ENCODE results near the gene SAFB2. TPM values are rescaled to one million over a fixed set of nuclear protein-coding genes. Genes with fewer than 3 reads are reported as not detected.

Gene SAFB2
- total and polyA plus RNA-seq, 9 of the 15 experiments (the other 6 are each of a cell fraction or from before 2014, with no cell fraction given): 4.5 to 103 (median 47.3) TPM

DNA sequence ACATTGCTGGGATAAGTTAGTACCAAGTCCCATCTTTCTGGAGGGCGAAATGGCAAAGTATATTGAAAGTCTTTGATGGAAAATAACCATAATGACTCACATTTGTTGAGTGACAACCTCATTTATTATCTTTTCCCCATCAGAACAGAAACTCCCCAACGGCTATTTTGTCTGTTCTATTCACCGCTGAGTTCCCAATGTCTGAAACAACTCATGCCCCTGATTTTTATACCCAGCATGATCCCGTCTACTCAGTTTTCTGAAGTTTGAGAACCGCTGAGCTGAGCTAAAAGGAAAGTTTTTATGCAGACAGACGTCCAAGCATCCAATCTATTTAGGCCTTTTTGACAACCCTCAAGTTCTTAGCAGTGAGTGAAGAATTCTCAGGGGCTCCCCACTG is 47.0 kb downstream of the SAFB2 start:
- DNase-seq (ENCODE audit: extremely low read depth in 1 of 4, low spot score in 3 of 4) (no peak), ATAC-seq (no peak), FAIRE-seq (peak; percentile 29)
- peaks cover 0 to 16% of the 10 kb centered on the region in 2 experiments; a peak in 3 of 5 replicates for H3K4me1 ChIP-seq (replicated peaks in 1 of 2; ENCODE audit: control insufficient read depth in 2 of 2, insufficient read depth in 2 of 2, low read length in 2 of 2)
- no peaks in the 10 kb centered on the region for H4K20me1 ChIP-seq (replicated peaks; ENCODE audit: control insufficient read depth, insufficient read depth, low read length)
- no TSS peak for BruUV-seq (replicated peaks)
- no peaks in the 10 kb centered on the region for H3K27me3 ChIP-seq (ENCODE audit: control insufficient read depth in 2 of 2, insufficient read depth in 2 of 2, low read length in 2 of 2)
- ChIA-PET CTCF (ENCODE audit: low intra/inter-chr PET ratio) (interaction anchor here (0.5 kb wide), 1 partner anchor 57 kb away, joined by 3 read pairs; no protein-coding TSS in a partner anchor), POLR2A (interaction anchor here (0.8 kb wide), 1 partner anchor 21 kb away, joined by 3 read pairs; no protein-coding TSS in a partner anchor)
- no peak overlapping the region for H3K4me3 ChIP-seq
- no peak overlapping the region for H3K4me2 ChIP-seq (ENCODE audit: insufficient read depth, low read length)
- no peaks in the 10 kb centered on the region for H3K9me3 ChIP-seq (replicated peaks; ENCODE audit: control insufficient read depth, insufficient read depth, low read depth, low read length)
- intact Hi-C loops (cut with micrococcal nuclease): loop anchor here (5.0 kb wide), 1 partner anchor 53 kb away; no protein-coding TSS in a partner anchor
- no peak overlapping the region for H2AFZ ChIP-seq (ENCODE audit: low read depth, low read length)
- H3K79me2 ChIP-seq (ENCODE audit: control insufficient read depth, insufficient read depth, low read length): no peaks in the 10 kb centered on the region
- WGBS (ENCODE audit: insufficient coverage, low coverage, missing lambda C conversion rate): 13% methylated on average over 6 of the region's 6 CpGs
- no peak overlapping the region for H3K9ac ChIP-seq (ENCODE audit: insufficient read depth in 1 of 2, low read depth in 2 of 2, low read length in 2 of 2)
- H3K9me1 ChIP-seq (ENCODE audit: control insufficient read depth, insufficient read depth, low read length): no peaks in the 10 kb centered on the region
- no peak overlapping the region for H3K27ac ChIP-seq (ENCODE audit: extremely low read depth, low read depth, low read length)
- in situ Hi-C loops (cut with MboI): no loop called here
- TF ChIP-seq, protein P1, sequence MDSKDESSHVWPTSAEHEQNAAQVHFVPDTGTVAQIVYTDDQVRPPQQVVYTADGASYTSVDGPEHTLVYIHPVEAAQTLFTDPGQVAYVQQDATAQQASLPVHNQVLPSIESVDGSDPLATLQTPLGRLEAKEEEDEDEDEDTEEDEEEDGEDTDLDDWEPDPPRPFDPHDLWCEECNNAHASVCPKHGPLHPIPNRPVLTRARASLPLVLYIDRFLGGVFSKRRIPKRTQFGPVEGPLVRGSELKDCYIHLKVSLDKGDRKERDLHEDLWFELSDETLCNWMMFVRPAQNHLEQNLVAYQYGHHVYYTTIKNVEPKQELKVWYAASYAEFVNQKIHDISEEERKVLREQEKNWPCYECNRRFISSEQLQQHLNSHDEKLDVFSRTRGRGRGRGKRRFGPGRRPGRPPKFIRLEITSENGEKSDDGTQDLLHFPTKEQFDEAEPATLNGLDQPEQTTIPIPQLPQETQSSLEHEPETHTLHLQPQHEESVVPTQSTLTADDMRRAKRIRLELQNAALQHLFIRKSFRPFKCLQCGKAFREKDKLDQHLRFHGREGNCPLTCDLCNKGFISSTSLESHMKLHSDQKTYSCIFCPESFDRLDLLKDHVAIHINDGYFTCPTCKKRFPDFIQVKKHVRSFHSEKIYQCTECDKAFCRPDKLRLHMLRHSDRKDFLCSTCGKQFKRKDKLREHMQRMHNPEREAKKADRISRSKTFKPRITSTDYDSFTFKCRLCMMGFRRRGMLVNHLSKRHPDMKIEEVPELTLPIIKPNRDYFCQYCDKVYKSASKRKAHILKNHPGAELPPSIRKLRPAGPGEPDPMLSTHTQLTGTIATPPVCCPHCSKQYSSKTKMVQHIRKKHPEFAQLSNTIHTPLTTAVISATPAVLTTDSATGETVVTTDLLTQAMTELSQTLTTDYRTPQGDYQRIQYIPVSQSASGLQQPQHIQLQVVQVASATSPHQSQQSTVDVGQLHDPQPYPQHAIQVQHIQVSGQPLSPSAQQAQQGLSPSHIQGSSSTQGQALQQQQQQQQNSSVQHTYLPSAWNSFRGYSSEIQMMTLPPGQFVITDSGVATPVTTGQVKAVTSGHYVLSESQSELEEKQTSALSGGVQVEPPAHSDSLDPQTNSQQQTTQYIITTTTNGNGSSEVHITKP (IDR thresholded peaks at IDR 0.05; ENCODE audit: partially characterized antibody): peak; percentile 13
- TF ChIP-seq JUND (IDR thresholded peaks at IDR 0.05; ENCODE audit: borderline replicate concordance, low read depth, low read length) (0 out of 2 replicates have a peak, but pooled peaks have one; percentile 28), JUND (tag; IDR thresholded peaks at IDR 0.05; ENCODE audit: borderline replicate concordance, low read depth, low read length) (peak; percentile 14; the same call in 1 of the 3 replicates), MEIS2 (IDR thresholded peaks at IDR 0.05; ENCODE audit: partially characterized antibody) (peak; percentile 78), PHTF2 (CRISPR knock-in tag; IDR thresholded peaks at IDR 0.05) (no peak)
- TF ChIP-seq, protein P2, sequence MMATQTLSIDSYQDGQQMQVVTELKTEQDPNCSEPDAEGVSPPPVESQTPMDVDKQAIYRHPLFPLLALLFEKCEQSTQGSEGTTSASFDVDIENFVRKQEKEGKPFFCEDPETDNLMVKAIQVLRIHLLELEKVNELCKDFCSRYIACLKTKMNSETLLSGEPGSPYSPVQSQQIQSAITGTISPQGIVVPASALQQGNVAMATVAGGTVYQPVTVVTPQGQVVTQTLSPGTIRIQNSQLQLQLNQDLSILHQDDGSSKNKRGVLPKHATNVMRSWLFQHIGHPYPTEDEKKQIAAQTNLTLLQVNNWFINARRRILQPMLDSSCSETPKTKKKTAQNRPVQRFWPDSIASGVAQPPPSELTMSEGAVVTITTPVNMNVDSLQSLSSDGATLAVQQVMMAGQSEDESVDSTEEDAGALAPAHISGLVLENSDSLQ (IDR thresholded peaks at IDR 0.05): peak; percentile 81
- H3K36me3 ChIP-seq (ENCODE audit: control insufficient read depth, insufficient read depth, low read length): 0 out of 3 replicates have a peak, but pooled peaks cover 2% of the 10 kb centered on the region

Data from K562 (cell line).